Vagina (tissue), 2 donors: ENCODE measurements around the gene BBLN.

Experiments
- CTCF ChIP-seq, 3 experiments: fragments of 450-650 bp in 2 of 3; fragments of 200-600 bp in 1 of 3; sonication (generic) in 1 of 3; IDR thresholded peaks; one replicate each; pipeline ENCODE4 v1.5.1; 2017 to 2019; ENCODE audit warnings: antibody characterized with exemption in 3 of 3, mild to moderate bottlenecking in 2 of 3, moderate library complexity in 2 of 3
- POLR2A ChIP-seq, 2 donors: fragments of 450-650 bp; IDR thresholded peaks; one replicate each; pipeline ENCODE4 v1.6.1; 2017; ENCODE audit warnings: antibody characterized with exemption in 2 of 2, mild to moderate bottlenecking in 2 of 2, moderate library complexity in 2 of 2
- POLR2AphosphoS5 ChIP-seq, 2 donors: sonication (generic); formaldehyde crosslinking; IDR thresholded peaks; one replicate each; pipeline ENCODE4 v1.9.0; 2017; ENCODE audit warnings: antibody characterized with exemption in 2 of 2, mild to moderate bottlenecking in 2 of 2, low read depth in 1 of 2; ENCODE audit not compliant: insufficient read depth in 1 of 2

- TF ChIP-seq POLR2AphosphoS5 (IDR thresholded peaks at IDR 0.05; ENCODE audit: insufficient read depth in 1 of 2, low read depth in 1 of 2) (no peak), CTCF (IDR thresholded peaks at IDR 0.05) (no peak), POLR2A (IDR thresholded peaks at IDR 0.05) (no peak)
These were observed 9.4 kb downstream of the BBLN start for GRCh38 chr9:128169492-128169891.
